GM18517 (cell line): Measurements from ENCODE around the gene UROD.
"Not testable (repeated sequence)": the region's sequence is repeated elsewhere in the genome, so short reads cannot be mapped to it uniquely, and the experiment has no call there.

Experiments used
- ATAC-seq: cut with Tn5 transposase; IDR thresholded peaks from one replicate; pipeline ENCODE4 v1.9.1; 2021; ENCODE audit warnings: mild to moderate bottlenecking, moderate library complexity; ENCODE audit not compliant: unreplicated experiment

UROD gene

DNA sequence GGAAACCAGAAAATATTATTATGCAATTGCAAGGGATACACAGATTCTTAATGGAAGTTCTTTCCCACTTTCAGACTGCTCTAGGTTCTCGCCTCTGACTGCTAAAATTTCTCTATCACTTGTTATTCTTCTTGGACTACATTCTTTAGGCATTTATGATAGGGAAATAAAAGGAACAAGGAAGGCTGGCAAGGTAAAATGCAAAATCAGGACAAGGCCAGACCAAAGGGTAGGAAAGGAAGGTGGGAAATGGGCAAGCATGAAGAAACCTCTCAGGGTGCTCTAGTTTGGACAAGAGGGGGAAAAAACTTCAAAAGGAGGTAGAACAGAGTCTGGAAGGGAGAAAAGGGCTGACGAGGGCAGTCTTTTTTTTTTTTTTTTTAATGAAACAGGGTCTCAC is 26.2 kb downstream of the UROD start:
- no peak for ATAC-seq

DNA sequence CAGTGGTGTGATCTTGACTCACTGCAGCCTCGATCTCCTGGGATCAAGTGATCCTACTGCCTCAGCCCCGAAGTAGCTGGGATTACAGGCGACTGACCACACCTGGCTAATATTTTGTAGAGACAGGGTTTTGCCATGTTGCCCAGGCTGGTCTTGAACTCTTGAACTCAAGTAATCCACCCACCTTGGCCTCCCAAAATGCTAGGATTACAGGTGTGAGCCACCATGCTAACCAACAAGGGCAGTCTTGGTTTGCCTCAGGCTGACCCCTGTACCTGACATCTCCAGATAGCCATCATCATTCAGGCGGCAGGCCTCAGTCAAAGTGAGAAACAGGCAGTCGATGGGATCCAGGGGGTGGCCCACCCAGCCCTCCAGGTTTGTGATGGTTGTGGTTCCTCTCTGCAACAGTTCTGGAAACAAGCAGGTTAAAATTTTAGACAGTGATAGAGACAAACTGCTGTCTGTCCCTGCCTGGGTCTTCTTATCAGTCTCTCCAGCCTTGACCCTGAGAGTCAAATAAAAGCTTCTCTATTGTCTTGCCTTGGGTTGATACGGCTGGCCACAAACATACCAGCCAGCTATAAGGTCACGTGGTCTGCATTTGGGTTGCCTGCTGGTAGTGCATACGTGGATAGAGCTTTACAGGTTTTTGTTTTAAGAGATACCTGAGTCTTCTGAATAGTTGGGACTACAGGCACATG is 26.8 kb downstream of the UROD start:
- no peak for ATAC-seq

GRCh38 chr1:45040297-45040696 is 28.2 kb downstream of the UROD start:
- no peak for ATAC-seq

DNA sequence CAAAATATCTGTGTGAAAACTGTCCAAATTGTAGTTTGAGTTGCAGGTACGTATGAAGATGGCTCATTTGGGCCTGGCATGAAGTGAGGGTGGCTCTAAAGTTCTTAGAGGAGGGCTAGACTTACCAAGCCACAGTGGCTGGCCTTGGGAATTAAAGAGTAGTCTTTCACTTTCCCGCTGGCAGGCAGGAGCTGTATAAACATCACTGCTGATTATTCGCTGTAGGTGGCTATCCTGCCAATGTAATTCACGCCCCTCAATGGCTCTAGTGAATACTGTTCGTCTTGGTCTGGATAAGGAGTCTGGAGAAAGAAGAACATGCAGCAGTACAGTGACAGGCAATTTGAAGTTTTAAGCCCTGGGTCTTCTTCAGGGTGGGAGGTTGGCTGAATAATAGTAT is 31.0 kb downstream of the UROD start:
- ATAC-seq, result no peak

GRCh38 chr1:45044916-45045315 is 32.9 kb downstream of the UROD start:
- no peak for ATAC-seq

DNA sequence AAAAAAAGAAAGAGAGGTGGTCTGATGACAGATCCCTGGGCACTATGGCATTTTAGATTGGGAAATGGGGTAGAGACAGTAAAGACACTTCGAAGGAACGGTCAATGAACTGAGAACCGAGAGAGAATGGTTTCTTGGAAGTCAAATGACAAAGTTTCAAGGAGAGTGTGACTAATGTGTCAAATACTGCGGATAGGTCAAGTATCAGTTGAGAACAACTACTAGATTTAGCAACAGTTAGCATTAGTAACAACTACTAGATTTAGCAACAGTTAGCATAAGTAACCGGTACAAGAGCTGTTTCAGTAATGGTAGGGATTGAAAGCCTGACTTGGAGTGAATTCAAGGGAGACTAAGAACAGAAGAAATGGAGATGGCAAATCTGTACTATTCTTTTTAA is 35.0 kb downstream of the UROD start:
- ATAC-seq, result no peak

GRCh38 chr1:45051005-45051772 is 39.1 kb downstream of the UROD start:
- ATAC-seq, result no peak

- no peak for ATAC-seq
Measured at GRCh38 chr1:45057542-45057941, 45.5 kb downstream of the UROD start.

- no peak for ATAC-seq
Measured at GRCh38 chr1:45059829-45060228, 47.8 kb downstream of the UROD start.

GRCh38 chr1:45062463-45062862 is 50.4 kb downstream of the UROD start:
- ATAC-seq, result not testable (repeated sequence)

DNA sequence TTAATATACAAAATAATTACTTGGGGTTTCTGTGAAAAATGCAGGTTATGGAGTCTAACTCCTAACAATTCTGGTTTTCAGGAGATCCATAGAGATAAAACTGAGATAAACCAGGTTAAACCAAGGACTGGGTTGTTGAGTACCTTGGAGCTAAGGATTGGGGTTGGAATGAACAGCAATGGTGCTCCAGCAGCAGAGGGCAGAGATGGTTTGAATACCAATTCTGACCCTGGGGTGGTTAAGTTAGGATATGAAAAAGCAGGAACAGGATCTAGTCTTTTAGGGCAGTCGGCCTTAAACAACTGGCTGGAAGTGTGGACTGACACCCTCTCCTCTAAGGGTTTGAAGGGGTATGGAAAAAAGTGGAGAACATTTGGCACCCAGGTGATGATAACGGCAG is 53.0 kb downstream of the UROD start:
- ATAC-seq, result no peak
